22Rv1 (cell line): ENCODE data around the gene RAB22A.

Source experiments
- H3K27ac ChIP-seq: fragments of 450-650 bp; 2 replicates; pipeline ENCODE4 v1.5.1; 2017
- CTCF ChIP-seq: fragments of 450-650 bp; IDR thresholded peaks from 2 replicates; pipeline ENCODE4 v1.5.1; 2017; ENCODE audit warnings: mild to moderate bottlenecking
- ZFX ChIP-seq: fragments of 450-650 bp; IDR thresholded peaks from 2 replicates; pipeline ENCODE4 v1.6.1; 2017; ENCODE audit warnings: antibody characterized with exemption, borderline replicate concordance

The RAB22A gene

GRCh38 chr20:58329711-58330110 lies 20.2 kb downstream of the RAB22A start:
- TF ChIP-seq ZFX (no peak), CTCF (no peak)
- no peak overlapping the region for H3K27ac ChIP-seq

GRCh38 chr20:58330249-58330648 lies 20.7 kb downstream of the RAB22A start:
- no peak overlapping the region for H3K27ac ChIP-seq

GRCh38 chr20:58330687-58331086 lies 21.2 kb downstream of the RAB22A start:
- TF ChIP-seq ZFX (no peak), CTCF (no peak)
- no peak overlapping the region for H3K27ac ChIP-seq

More at GRCh38 chr20:58330249-58330648, 20.7 kb downstream of the RAB22A start:
- TF ChIP-seq CTCF, result no peak
- no peak for TF ChIP-seq ZFX

GRCh38 chr20:58331961-58332551 lies 22.5 kb downstream of the RAB22A start:
- H3K27ac ChIP-seq, result no peak overlapping the region
- TF ChIP-seq CTCF (no peak), ZFX (no peak)

GRCh38 chr20:58339741-58340140 lies 30.2 kb downstream of the RAB22A start:
- no peak overlapping the region for H3K27ac ChIP-seq
- no peak for TF ChIP-seq ZFX
- no peak for TF ChIP-seq CTCF

- no peak overlapping the region for H3K27ac ChIP-seq
- TF ChIP-seq CTCF (no peak), ZFX (no peak)
Measured at GRCh38 chr20:58340151-58340550, 30.6 kb downstream of the RAB22A start.

GRCh38 chr20:58340853-58341252 lies 31.3 kb downstream of the RAB22A start:
- H3K27ac ChIP-seq, result no peak overlapping the region
- no peak for TF ChIP-seq ZFX
- no peak for TF ChIP-seq CTCF
